ELF-1 (cell line): ENCODE measurements around the gene IGSF9.
"Not testable (repeated sequence)": the region's sequence is repeated elsewhere in the genome, so short reads cannot be mapped to it uniquely, and the experiment has no call there.

Experiments used
- DNase-seq: peaks from one replicate; pipeline ENCODE4 v3.0.0-alpha.2; 2016; ENCODE audit warnings: low read depth, low spot score

IGSF9 gene

GRCh38 chr1:159920651-159921050, 24.8 kb downstream of the IGSF9 start:
- no peak for DNase-seq

GRCh38 chr1:159920202-159920601, 25.2 kb downstream of the IGSF9 start:
- DNase-seq, result no peak

- no peak for DNase-seq
These were observed 26.1 kb downstream of the IGSF9 start for GRCh38 chr1:159919236-159919865.

- no peak for DNase-seq
These were observed 26.8 kb downstream of the IGSF9 start for GRCh38 chr1:159918352-159919200.

- no peak for DNase-seq
These were observed 27.7 kb downstream of the IGSF9 start for GRCh38 chr1:159917533-159918351.

- peak; percentile 95 for DNase-seq
These were observed 29.0 kb downstream of the IGSF9 start for GRCh38 chr1:159916242-159917051.

- DNase-seq, result peak; percentile 93
These were observed 29.7 kb downstream of the IGSF9 start for GRCh38 chr1:159915571-159916241.

- DNase-seq, result no peak
These were observed 31.0 kb downstream of the IGSF9 start for GRCh38 chr1:159914252-159915018.

GRCh38 chr1:159913451-159914192, 31.8 kb downstream of the IGSF9 start:
- peak; percentile 19 for DNase-seq

- no peak for DNase-seq
These were observed 33.9 kb downstream of the IGSF9 start for GRCh38 chr1:159911326-159912070.

- DNase-seq, result no peak
These were observed 37.1 kb downstream of the IGSF9 start for GRCh38 chr1:159908031-159908940.

GRCh38 chr1:159906960-159907359, 38.5 kb downstream of the IGSF9 start:
- DNase-seq, result peak; percentile 50

- DNase-seq, result not testable (repeated sequence)
These were observed 41.4 kb downstream of the IGSF9 start for GRCh38 chr1:159904036-159904435.

- no peak for DNase-seq
These were observed 42.9 kb downstream of the IGSF9 start for GRCh38 chr1:159902541-159902940.

- peak; percentile 82 for DNase-seq
These were observed 44.6 kb downstream of the IGSF9 start for GRCh38 chr1:159900755-159901360.

GRCh38 chr1:159900086-159900680, 45.2 kb downstream of the IGSF9 start, which contains the start of gene CFAP45:
CFAP45 (minus strand) TSS chr1:159900165; CDS start chr1:159900098, 67 bp downstream.
- DNase-seq, result peak; percentile 93
